Thyroid gland (tissue), 4 donors: ENCODE results near the gene CALCB. TPM values are rescaled to one million over a fixed set of nuclear protein-coding genes. Genes with fewer than 3 reads are reported as not detected.

ENCODE experiments used
- DNase-seq, 2 donors: peaks; one replicate each; pipeline ENCODE4 v3.0.0-alpha.2; 2019
- H3K27ac ChIP-seq, 3 donors: fragments of 200-600 bp; sonication (generic); 1 replicate in 2 of 3; 2 replicates in 1 of 3; pipeline ENCODE4 v1.5.1; 2016 to 2019; ENCODE audit warnings: mild to moderate bottlenecking in 1 of 3, moderate library complexity in 1 of 3
- H3K27me3 ChIP-seq: fragments of 200-600 bp; sonication (generic); one replicate; pipeline ENCODE4 v1.5.1; 2019
- H3K36me3 ChIP-seq, 2 donors: fragments of 200-600 bp; sonication (generic); one replicate each; pipeline ENCODE4 v1.5.1; 2016 to 2019
- H3K4me1 ChIP-seq, 2 donors: fragments of 200-600 bp; sonication (generic); one replicate each; pipeline ENCODE4 v1.5.1; 2017 to 2019
- H3K4me3 ChIP-seq, 3 donors: fragments of 200-600 bp; sonication (generic); replicated peaks in 1 of 3; 1 replicate in 2 of 3; 2 replicates in 1 of 3; pipeline ENCODE4 v1.5.1; 2016; ENCODE audit warnings: mild to moderate bottlenecking in 1 of 3
- H3K9me3 ChIP-seq: fragments of 200-600 bp; sonication (generic); one replicate; pipeline ENCODE4 v1.5.1; 2017
- CTCF ChIP-seq, 6 experiments: fragments of 200-600 bp in 3 of 6; fragments of 450-650 bp in 3 of 6; sonication (generic) in 3 of 6; IDR thresholded peaks; one replicate each; pipeline ENCODE4 v1.5.1; 2016 to 2019; ENCODE audit warnings: antibody characterized with exemption in 6 of 6, mild to moderate bottlenecking in 2 of 6, inconsistent platforms in 1 of 6, moderate library complexity in 1 of 6
- POLR2A ChIP-seq, 2 donors: fragments of 450-650 bp; IDR thresholded peaks; one replicate each; pipeline ENCODE4 v1.6.1; 2017; ENCODE audit warnings: antibody characterized with exemption in 2 of 2, mild to moderate bottlenecking in 2 of 2, moderate library complexity in 1 of 2
- WGBS, 2 donors: methylation state at CpG; one replicate each; pipeline ENCODE4 v1.1.5; 2017; 5-methylcytosine and 5-hydroxymethylcytosine counted together
- intact Hi-C: fragments of 100-400 bp; cut with DNase I; formaldehyde crosslinking; loops from one replicate; pipeline ENCODE4 v1.15.1; 2023
- total RNA-seq, 4 donors: library from RNA; depleted of rRNA; stranded (reverse); fragments of >200 nt; gene quantifications; one replicate each; pipeline ENCODE4 v1.2.3, GENCODE V29; 2016

The CALCB gene
- total RNA-seq, 4 donors from 2014 or later: 0.33 to 20.3 (median 2.4) TPM

- Histone ChIP-seq H3K4me3 (no peak overlapping the region), H3K27ac (no peak overlapping the region), H3K9me3 (no peaks in the 10 kb centered on the region), H3K36me3 (no peaks in the 10 kb centered on the region), H3K27me3 (no peaks in the 10 kb centered on the region), H3K4me1 (peaks cover 0 to 4% of the 10 kb centered on the region in 2 donors)
- TF ChIP-seq POLR2A (IDR thresholded peaks at IDR 0.05) (no peak), CTCF (IDR thresholded peaks at IDR 0.05) (no peak)
- WGBS, 2 donors: 74 to 86% methylated on average over 4 to 5 of the region's 5 CpGs
- intact Hi-C loops: no loop called here
- peak; percentile 17 to 24 for DNase-seq
Measured at GRCh38 chr11:15113381-15113780, 40.0 kb downstream of the CALCB start.

- H3K4me3 ChIP-seq: peak within 1 kb of the TSS in 1 of 3 donors; percentile 6
- intact Hi-C loops: no loop called here
- no peaks in the 10 kb centered on the region for H3K36me3 ChIP-seq
- no peaks in the 10 kb centered on the region for H3K27me3 ChIP-seq
- H3K27ac ChIP-seq: no peak within 1 kb of the TSS
- H3K4me1 ChIP-seq: peaks cover 0 to 4% of the 10 kb centered on the region in 2 donors
- 11 to 22% methylated on average over 15 to 25 of the region's 50 CpGs for WGBS, 2 donors
- DNase-seq: peak; percentile 30 to 36
- H3K9me3 ChIP-seq: no peaks in the 10 kb centered on the region
- TF ChIP-seq CTCF (IDR thresholded peaks at IDR 0.05) (no peak), POLR2A (IDR thresholded peaks at IDR 0.05) (no peak)
Measured at GRCh38 chr11:15114501-15115475, 41.4 kb downstream of the CALCB start, which contains the start of gene INSC. Gene INSC (plus strand): TSS chr11:15114923. CDS start chr11:15149175, 34,252 bp downstream.

GRCh38 chr11:15115686-15116085 lies 42.3 kb downstream of the CALCB start:
- intact Hi-C loops: no loop called here
- no peak overlapping the region for H3K27ac ChIP-seq
- no peaks in the 10 kb centered on the region for H3K36me3 ChIP-seq
- H3K4me1 ChIP-seq: peaks cover 0 to 4% of the 10 kb centered on the region in 2 donors
- no peaks in the 10 kb centered on the region for H3K9me3 ChIP-seq
- H3K27me3 ChIP-seq: no peaks in the 10 kb centered on the region
- DNase-seq: no peak
- TF ChIP-seq POLR2A (IDR thresholded peaks at IDR 0.05): no peak
- TF ChIP-seq CTCF (IDR thresholded peaks at IDR 0.05): no peak
- H3K4me3 ChIP-seq: no peak overlapping the region
- 94 to 97% methylated on average over 5 of the region's 5 CpGs for WGBS, 2 donors

- Histone ChIP-seq H3K4me1 (peaks cover 0 to 4% of the 10 kb centered on the region in 2 donors), H3K27ac (no peak overlapping the region), H3K36me3 (no peaks in the 10 kb centered on the region), H3K9me3 (no peaks in the 10 kb centered on the region), H3K27me3 (no peaks in the 10 kb centered on the region), H3K4me3 (no peak overlapping the region)
- WGBS, 2 donors: 77 to 85% methylated on average over 4 of the region's 4 CpGs
- DNase-seq: no peak
- intact Hi-C loops: no loop called here
- TF ChIP-seq CTCF (IDR thresholded peaks at IDR 0.05) (no peak), POLR2A (IDR thresholded peaks at IDR 0.05) (no peak)
Measured at GRCh38 chr11:15117751-15118150, 44.4 kb downstream of the CALCB start.

GRCh38 chr11:15118431-15118830 lies 45.0 kb downstream of the CALCB start:
- Histone ChIP-seq H3K4me1 (peaks cover 0 to 4% of the 10 kb centered on the region in 2 donors), H3K27ac (no peak overlapping the region), H3K4me3 (no peak overlapping the region), H3K36me3 (no peaks in the 10 kb centered on the region), H3K9me3 (no peaks in the 10 kb centered on the region), H3K27me3 (no peaks in the 10 kb centered on the region)
- intact Hi-C loops: no loop called here
- TF ChIP-seq POLR2A (IDR thresholded peaks at IDR 0.05) (no peak), CTCF (IDR thresholded peaks at IDR 0.05) (no peak)
- no peak for DNase-seq
